Hindlimb muscle (tissue), 1 donor: ENCODE measurements around the gene RIT2. TPM values are rescaled to one million over a fixed set of nuclear protein-coding genes. Genes with fewer than 3 reads are reported as not detected.

ENCODE experiments used
- DNase-seq: peaks from one replicate; pipeline ENCODE4 v3.0.0-alpha.2; 2013
- polyA plus RNA-seq: library from polyadenylated mRNA; unstranded; fragments of 120-200 nt; gene quantifications from one replicate; pipeline ENCODE4 v1.2.1, GENCODE V29; 2013; ENCODE audit not compliant: insufficient read length

RIT2 gene
- polyA plus RNA-seq = not detected

DNA sequence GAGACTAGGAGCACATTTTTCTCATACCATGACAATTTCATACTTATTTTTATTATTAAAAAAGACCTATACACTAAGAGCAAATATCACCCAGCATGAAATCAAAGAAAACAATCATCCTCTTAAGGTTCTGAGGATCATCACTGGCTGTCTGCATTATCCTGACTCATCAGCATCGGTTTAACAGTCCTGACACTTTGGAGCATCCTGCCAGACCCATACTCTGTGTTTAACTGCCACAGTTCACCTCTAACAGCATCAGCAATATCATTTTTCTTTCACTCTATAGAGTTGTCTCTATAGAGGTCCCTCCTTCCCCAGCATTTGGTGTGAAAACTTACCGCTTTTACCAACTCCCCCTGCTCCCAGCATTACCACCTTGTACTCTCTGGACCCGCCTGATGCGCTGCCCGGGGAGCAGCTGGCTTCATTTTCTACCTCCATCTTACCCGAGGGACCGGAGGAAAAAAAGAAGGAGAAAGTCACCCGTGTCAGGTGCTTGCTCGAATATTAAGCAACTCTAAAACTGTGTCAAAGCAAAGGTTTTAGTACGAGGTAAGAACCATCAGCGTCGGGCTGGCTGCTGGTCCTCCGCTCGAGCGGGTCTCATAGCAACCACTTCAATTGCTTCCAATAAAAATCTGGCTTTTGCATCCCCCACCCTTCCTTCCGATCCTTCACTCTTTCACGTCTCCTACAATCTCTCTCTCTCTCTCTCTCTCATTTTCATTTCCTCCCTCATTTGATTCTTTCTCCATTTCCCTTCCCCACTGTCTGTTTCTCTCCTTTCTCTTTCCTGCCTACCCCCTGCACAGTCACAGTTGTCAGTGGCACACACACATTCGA lies at the start of gene RIT2:
TSS of gene RIT2 (minus strand) at position 610 of the 846 bp plus-strand sequence.
- no peak for DNase-seq

DNA sequence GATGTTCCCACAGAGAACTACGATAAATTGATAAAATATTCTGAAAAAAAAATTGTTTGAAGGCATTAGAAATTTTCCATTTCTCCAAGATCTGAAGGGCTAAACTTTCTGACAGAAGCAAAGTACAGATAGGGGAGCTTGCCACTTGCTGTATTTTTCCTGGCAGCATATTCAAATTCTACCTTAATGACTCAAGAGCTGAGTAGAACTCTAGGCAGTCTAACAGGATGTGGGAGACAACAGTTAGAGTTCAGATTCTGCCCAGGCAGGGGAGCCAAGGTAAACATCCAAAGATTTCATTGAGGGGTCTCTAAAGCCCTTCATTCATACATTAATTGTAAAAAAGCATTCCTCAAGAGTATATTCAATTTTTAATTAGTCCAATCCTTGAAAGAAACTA lies 46.0 kb upstream of the RIT2 start:
- no peak for DNase-seq

- no peak for DNase-seq
These were observed 45.0 kb upstream of the RIT2 start for GRCh38 chr18:43160509-43160908.

DNA sequence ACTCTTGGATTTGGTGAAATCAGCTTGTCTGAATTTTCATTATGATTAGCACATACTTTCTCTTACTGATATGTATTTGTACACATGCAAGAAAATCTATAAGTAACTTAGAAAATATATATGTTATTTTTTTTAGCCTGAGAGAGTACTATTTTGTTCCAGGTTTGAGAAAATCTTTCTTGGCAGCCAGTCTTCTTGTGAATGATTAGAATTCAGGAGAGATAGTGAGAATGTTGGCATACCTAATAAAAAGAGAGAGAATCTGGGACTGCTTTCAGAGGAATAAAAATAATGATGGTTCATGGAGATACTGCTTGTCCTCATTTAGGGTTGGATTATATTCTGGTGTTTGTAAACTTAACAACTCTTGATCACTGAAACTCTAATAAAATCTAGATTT lies 44.4 kb upstream of the RIT2 start:
- DNase-seq = no peak

GRCh38 chr18:43159086-43159770 lies 43.7 kb upstream of the RIT2 start:
- no peak for DNase-seq

GRCh38 chr18:43158381-43158780 lies 42.9 kb upstream of the RIT2 start:
- DNase-seq = no peak

DNA sequence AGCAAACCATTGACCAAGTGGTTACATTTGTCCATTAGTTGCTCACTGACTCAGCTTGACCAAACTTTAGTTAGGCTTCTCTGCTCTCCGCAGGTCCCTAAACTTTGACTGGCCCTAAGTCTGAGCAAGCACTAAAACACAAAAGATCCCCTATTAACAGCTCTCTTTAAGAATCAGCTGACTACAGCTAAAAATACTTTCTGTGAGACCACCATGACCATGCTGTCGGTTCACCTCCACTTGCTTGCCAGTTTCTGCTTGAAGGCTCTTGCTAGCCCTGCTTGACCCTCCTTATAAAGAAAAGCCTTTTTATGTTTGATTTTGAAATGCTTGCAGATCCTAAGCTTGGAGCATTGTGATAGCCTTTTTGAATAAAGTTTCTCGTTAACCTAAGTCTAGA lies 40.4 kb upstream of the RIT2 start:
- no peak for DNase-seq

DNA sequence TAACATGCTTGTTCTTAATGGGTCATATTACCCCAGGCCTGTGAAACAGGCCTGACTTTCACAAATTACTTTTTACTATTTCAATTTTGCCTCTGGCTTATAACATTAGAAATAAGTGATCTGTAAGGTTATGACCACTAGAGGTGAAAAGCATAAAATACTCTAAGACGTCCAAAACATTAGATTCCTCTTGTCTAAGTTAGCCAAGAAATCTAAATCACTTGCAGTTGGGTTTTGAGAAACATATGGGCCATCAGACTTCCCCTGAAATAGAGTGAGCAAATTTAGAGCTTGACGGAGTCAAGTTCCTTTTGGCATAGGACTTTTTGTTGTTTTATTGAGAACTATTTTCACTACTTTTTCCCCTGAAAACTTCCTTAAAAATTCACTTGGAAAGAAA lies 32.7 kb upstream of the RIT2 start:
- DNase-seq = no peak

DNA sequence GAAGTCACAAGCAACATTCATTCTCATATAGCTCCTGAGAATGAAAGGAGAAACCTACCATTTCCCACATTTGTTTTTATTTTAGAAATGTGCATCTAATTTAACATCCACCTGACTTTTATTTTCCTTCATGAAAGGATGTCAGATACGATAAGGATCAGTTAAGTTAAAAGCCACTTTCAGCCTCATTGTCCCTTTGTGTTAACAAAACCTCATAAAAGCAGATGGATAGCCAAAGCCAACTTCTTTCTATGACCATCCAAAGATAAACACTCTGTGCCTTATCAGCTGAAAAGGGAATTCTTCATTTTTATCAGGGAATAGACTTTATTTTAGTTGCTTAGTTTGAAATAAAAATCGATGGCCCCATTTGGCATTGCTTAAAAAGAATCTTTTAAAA lies 25.7 kb upstream of the RIT2 start:
- no peak for DNase-seq

- no peak for DNase-seq
These were observed 23.9 kb upstream of the RIT2 start for GRCh38 chr18:43139288-43139946.

DNA sequence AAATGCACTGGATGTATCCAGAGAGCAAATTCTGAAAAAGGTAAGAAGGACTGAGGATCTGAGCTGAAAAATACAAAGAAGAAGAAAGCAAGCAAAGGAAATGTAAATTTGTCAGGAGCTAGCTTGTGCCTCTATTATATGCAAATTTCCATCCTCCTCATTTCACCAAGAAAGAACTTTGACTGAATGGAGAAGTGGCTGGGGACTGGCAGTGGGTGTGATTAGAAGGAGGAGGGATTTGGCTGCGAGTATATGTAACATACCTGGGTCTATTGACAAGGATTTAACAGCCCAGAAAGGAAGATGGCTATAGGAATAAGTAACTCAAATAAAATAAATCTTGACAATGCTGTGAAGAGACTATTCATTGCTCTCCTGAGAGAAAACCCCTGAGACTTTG lies 19.4 kb upstream of the RIT2 start:
- DNase-seq = no peak

GRCh38 chr18:43130716-43131260 lies 15.3 kb upstream of the RIT2 start:
- no peak for DNase-seq

DNA sequence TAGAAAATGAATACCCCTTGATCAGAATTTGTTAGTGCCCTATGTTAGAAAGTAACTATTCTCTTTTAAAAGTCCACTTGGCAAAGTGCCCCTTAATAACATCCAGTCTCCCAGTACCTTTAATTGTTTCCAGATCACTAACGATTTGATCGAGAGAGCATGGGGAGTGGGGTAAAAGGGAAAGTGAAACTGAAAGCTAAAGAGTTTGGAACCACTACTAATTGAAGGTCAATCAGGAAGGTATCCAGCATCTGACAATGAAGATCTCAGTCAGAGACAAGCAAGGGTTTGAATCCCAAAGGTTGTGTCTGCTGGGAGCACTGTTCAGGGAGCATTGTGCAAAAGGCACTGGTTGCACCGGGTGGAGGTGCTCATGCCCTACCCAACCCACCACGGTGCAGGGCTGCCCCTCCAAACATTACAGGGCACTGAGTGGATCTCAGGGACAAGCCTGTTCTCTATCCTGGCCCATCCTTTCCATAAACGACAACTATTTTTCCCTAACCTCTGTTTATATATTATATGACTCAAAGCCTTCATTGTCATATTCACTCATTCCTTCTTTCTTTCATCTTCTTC lies 14.6 kb upstream of the RIT2 start:
- DNase-seq = no peak

DNA sequence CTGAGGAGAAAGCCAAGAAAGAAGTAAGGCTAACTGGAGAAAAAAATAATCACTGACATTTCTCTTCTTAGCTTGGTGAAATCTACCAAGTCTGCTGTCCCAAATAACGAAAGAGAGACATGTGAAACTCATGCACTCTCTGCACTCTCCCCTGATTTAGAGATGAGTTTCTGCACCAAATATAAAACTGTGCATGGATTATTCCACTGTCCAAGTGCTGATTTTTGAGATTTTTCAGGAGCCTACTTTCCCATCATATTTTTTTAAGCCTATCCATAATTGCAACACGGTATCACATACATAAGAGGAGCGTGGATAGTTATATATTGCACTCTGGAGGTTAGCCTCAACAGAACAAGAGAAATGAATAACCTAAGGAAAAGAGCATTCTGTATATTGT lies 10.0 kb upstream of the RIT2 start:
- DNase-seq = no peak

GRCh38 chr18:43122955-43123354 lies 7.5 kb upstream of the RIT2 start:
- DNase-seq = no peak

- no peak for DNase-seq
These were observed 1.3 kb upstream of the RIT2 start for GRCh38 chr18:43116699-43117294.

DNA sequence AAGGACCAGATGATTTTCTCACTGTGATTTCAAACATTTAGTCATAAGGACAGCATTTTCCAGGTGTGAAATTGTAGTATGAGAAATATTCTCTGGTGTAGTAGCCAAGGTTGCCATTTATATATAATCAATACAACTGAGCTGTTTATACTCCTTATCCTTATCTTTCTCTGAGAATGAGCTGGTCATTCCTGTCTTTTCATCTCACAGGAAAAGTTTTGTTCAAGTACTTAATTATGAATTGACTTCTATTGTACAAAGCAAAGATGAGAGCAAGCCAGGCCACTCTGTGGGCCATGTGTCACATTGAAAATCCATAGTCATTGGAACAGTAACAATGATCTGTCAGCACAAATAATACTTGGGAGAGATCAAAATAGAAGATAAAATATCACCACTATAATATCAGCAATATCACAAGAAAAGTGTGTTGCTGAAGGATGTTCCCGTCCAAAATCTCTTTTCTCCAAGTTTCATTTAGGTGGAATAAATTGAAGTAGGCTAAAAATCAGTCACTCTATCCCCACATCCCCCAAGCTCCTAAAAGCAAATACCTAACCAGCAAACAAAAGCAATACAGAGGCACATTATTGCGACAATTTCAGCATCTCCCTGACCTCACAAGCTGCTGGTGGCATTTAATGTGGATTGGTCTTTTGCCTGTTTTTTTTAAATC lies 2.1 kb downstream of the RIT2 start:
- no peak for DNase-seq

- DNase-seq = no peak
These were observed 6.6 kb downstream of the RIT2 start for GRCh38 chr18:43108882-43109281.

DNA sequence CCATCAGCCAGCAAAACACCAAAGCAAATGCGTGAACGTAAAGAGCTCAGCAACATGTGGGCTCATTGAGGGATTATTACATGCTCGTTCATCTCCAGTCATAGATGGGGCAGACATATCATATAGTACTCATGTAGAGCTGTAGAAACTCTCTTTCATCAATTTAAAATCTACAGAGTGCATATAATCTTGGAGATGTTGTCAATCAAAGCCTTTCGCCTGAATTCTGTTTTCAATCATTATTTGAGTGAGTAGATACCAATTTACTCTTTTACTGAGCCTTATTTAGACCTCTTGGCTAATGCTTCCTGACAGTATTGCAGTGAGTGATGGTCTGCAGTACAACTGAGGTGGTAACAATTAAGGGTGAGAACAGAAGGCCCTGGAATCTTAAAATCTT lies 7.0 kb downstream of the RIT2 start:
- DNase-seq = no peak

GRCh38 chr18:43093646-43094045 lies 21.8 kb downstream of the RIT2 start:
- DNase-seq = no peak

- DNase-seq = no peak
These were observed 22.9 kb downstream of the RIT2 start for GRCh38 chr18:43092539-43092938.

- no peak for DNase-seq
These were observed 34.1 kb downstream of the RIT2 start for GRCh38 chr18:43081396-43081795.
